HG02973 (cell line): ENCODE data around the gene MYRF.

Experiments used
- ATAC-seq: cut with Tn5 transposase; IDR thresholded peaks from one replicate; pipeline ENCODE4 v1.9.1; 2021; ENCODE audit warnings: moderate library complexity; ENCODE audit not compliant: unreplicated experiment

MYRF gene

DNA sequence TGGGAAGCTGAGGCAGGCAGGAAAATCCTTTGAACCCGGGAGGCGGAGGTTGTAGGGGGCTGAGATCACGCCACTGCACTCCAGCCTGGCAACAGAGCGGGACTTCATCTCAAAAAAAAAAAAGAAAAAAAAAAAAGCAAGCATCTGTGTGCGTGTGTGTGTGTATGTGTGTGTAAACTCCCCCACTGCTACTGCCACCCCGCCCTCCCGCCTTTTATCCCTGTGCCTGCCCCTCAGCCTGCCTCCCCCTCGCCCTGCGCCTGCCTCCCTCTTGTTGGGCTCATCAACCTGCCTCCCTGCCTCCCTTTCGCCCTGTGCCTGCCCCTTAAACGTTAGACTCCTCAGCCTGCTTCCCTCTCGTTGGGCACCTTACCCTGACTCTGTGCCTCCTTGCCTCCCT, 22.0 kb downstream of the MYRF start:
- no peak for ATAC-seq

DNA sequence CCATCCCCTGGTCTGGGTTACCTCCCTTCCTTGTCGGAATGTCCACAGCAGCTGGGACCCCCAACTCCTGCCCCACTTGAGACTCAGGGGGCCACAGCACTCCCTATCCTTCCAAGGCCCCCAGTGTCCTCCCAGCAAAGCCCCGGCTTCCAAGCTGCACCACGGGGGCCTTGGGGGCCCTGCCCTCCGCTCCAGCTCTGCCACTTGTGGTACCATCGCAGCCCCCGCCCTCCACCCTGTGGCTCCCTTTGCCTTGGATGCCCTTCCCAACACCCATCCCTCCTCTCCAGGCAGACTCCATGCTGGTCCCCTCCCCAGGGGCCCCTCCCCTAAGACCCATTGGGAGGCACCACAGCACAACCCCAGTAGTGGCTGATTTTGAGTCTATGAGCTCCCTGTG, 22.7 kb downstream of the MYRF start:
- no peak for ATAC-seq

DNA sequence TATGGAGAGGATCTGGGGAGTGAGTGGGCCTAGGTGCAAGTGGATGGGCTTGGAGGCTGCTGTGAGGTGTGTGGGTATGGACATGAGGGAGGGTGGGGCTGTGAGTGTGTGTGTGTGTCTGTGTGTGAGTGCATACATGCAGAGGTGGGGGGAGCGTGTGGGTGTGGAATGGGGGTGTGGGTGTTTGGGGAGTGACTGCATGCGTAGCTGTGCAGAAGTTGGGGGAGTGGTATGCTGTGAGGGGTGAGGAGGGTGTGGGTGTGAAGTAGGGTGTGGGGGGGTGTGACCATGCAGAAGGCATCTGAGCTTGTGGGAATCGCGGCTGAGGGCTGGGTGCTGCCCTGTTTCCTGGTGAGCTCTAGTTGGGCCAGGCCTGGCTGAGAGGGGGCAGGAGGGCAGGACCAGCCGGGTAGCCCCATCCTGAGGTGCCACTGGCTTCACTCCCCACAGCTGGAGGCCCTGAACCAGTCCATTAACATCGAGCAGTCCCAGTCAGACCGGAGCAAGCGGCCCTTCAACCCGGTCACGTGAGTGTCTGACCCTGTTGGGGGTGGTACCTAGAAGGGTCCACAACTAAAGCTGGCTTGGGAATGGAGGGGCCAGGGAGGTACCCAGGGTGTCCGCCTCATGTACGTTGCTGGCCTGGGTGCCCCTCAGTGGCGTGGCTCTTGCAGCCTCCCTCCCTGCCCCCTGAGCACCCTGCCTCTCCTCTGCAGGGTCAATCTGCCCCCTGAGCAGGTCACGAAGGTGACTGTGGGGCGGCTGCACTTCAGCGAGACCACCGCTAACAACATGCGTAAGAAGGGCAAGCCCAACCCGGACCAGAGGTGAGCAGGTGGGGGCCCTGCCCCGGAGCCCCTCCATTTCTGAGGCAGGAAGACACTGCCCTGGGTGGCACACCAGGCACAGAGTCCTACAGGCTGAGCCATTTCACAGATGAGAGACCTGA, 23.4 kb downstream of the MYRF start:
- no peak for ATAC-seq

DNA sequence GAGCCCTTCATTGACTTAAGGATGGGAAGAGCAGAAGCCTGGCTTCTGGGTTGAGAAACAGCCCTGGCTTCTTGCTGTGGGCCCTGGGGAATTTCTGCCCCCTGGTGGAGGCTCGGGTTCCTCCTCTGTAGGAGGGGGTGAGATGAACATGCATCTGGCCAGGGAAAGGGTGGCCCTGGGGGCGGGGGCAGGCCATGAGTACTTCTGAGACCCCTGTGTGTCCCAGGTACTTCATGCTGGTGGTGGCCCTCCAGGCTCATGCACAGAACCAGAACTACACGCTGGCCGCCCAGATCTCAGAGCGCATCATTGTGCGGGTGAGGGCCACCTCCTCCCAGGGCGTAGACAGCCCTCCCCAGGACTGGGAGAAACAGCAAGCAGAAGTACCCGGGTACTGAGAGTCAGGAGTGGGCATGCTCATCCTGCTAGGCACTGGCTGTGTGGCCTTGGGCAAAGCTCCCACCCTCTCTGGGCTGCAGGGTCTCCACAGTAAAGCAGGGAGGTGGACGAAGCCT, 24.2 kb downstream of the MYRF start:
- no peak for ATAC-seq

DNA sequence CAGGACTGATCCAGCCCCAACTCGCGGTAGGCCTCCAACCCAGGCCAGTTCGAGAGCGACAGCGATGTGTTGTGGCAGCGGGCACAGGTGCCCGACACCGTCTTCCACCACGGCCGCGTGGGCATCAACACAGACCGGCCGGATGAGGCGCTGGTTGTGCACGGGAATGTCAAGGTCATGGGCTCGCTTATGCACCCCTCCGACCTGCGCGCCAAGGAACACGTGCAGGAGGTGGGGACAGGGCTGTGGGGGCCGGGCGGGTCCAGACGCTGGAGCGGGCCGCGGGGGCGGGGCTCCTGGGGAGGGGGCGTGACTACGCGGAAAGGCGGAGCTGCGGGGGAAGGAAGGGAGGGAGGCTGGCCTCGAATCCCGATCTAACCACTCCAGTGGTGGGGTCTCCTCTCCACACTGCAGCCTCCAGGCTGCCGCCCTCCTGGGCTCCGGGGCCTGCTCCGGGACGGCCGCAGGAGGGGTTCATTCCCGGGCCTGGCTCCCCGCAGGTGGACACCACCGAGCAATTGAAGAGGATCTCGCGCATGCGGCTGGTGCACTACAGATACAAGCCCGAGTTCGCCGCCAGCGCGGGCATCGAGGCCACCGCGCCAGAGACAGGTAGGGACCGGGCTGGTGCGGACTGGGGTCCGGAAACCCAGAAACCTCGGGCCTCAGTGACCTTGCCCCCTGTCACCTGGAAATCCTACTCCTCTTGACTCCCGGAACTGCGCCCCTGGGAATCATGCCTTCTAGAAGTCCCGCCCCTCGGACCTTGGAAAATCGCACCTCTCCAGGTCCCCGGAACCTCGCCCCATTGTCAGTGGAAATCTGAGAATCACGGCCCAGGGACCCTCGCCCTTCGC, 25.0 kb downstream of the MYRF start:
- no peak for ATAC-seq

DNA sequence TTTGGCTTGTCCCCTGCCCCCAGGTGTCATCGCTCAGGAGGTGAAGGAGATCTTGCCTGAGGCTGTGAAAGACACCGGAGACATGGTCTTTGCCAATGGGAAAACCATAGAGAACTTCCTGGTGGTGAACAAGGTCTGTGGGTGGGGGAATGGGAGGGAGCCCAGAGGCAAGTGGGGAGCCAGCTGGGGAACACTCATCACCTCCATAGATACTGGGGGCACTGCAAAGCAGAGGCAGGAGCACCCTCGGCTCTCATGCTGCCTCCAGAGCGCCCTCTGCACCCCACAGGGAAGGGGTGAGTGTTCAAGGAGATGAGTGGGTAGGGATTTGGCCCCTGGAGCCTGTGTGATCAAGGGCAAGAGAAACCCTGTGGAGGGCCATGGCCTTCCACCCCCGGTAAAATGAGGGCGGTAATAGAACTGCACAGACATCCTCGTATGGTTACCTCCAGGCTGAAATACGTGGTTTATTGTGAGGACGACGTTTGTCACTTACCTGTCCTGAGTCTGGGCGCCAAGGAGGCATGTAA, 26.0 kb downstream of the MYRF start:
- no peak for ATAC-seq

DNA sequence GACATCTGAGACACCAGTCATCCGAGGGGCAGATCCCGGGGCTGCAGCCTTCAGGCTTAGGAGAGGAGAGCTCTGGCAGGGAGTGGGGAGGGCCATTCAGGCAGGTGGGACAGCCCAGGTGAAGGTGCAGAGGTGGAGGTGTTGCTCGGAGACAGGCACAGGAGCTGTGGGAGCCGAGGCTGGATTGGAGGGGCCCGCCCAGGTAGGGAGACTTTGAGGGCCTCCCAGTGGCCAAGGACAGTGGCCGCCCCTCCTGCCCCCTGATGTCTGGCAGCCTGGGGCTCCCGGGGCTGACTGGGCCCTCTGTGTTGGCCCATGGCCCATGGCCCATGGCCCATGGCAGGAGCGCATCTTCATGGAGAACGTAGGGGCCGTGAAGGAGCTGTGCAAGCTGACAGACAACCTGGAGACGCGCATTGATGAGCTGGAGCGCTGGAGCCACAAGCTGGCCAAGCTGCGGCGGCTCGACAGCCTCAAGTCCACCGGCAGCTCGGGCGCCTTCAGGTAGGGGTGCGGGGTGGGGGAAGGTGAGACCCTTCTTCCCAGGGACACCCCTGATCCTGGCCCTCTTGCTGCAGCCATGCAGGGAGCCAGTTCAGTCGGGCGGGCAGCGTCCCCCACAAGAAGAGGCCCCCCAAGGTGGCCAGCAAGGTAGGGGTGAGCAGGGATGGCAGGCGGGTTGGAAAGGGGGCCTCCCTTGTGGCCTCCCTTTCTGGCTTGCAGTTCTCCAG, 26.6 kb downstream of the MYRF start:
- no peak for ATAC-seq

DNA sequence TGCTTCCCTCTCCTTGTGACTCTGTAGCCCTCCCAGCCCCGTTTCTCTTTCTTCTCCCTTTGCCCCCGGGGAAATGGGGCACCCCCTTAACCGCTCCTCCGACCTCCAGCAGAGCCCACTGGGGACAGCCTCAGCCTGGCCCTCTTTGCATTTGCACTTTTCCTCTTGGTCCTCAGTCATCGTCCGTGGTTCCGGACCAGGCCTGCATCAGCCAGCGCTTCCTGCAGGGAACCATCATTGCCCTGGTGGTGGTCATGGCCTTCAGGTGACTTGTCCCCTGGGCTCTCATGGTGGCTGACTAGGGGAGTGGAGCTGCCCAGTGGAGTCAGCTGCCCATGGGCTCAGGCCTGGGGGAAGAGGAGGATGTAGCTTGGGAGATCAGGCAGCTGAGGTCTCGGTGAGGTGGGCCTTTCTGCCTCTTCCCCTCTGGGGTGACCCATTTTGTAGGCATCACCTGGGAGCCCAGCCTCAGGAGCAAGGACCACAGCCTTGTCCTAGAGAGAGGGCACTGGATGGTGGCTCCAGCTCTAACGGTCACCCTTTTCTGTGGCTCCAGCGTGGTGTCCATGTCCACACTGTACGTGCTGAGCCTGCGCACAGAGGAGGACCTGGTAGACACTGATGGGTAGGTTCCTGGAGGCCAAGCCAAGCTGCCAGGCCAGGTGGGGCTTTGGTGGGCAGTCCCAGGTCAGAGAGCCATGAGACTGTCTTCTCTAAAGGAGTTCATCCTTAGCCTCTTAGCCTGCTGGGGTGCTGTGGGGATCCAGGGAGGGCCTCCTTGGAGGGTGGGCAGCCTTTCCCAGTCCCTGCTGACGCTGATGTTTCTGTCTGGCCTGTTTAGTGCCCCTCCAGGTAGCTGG, 27.5 kb downstream of the MYRF start:
- ATAC-seq: no peak

DNA sequence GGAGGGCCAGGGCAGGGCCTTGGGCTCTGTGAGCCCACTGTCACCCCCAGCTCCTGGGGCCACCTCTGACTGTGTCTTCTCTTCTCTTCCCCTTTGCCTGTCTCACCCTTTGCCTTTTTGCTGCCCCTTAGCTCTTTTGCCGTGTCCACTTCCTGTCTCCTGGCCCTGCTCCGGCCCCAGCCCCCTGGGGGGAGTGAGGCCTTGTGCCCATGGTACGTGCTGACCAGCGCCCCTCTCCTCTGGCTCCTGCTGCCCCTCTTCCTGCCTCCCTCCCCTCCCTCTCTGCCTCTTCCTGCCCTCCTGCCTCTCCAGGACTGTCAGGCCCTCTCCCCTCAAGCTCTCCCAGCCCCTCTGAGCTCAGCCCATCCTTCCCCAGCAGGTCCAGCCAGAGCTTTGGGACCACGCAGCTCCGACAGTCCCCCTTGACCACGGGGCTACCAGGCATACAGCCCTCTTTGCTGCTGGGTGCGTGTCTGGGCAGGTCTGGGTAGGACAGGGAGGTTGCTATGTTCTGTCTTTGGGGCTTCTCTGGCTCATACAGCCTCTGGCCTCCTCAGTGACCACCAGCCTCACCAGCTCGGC, 28.2 kb downstream of the MYRF start:
- no peak for ATAC-seq

DNA sequence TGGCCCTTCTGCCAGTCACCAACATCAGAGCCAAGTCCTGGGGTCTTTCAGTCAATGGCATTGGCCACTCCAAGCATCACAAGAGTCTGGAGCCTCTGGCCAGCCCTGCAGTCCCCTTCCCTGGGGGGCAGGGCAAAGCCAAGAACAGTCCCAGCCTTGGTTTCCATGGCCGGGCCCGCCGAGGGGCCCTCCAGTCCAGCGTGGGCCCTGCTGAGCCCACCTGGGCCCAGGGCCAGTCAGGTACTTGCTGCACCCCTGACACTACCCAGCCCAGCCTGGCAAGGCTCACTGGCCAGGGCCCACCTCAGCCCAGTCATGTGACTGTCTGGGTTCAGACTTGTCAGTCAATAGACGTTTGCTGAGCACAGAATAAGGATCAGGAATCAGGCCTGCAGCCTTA, 29.1 kb downstream of the MYRF start:
- no peak for ATAC-seq

DNA sequence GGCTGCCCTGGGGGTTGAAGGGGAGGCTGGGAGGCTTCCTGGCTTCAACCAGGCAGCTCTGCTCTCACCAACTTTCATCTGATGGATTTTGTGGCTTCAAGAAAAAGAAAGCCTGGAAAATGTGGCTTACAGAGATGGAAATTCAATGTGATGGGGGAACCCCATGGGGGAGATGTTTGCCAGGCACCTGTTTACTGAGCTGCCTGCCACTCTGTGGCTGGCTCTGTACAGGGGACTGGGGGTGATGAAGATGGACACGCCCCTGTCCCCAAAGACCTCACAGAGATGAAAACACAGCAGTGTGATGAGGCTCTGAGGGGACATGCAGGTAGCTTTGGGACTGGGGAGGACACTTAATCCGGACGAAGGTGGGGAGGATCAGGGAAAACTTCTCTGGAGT, 29.9 kb downstream of the MYRF start:
- no peak for ATAC-seq

DNA sequence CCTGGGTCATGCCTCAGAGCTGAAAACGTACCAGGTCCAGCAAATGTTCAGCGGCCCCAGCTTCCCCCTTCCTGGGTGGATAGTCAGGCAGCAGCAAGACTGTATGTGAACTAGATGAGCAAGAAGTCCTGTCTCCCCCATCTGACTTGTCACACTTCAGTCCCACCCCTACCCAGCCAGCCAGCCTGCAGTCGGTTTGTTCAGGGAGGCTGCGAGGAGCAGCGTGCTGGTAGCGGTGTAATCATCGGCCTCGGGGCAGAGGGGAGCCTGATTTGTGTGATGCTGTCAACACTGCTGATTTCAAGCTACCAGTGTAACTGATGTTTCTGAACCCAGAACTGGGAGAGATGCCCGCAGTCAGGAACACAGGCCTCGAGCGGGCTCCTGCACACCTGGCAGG, 30.4 kb downstream of the MYRF start:
- ATAC-seq: no peak

DNA sequence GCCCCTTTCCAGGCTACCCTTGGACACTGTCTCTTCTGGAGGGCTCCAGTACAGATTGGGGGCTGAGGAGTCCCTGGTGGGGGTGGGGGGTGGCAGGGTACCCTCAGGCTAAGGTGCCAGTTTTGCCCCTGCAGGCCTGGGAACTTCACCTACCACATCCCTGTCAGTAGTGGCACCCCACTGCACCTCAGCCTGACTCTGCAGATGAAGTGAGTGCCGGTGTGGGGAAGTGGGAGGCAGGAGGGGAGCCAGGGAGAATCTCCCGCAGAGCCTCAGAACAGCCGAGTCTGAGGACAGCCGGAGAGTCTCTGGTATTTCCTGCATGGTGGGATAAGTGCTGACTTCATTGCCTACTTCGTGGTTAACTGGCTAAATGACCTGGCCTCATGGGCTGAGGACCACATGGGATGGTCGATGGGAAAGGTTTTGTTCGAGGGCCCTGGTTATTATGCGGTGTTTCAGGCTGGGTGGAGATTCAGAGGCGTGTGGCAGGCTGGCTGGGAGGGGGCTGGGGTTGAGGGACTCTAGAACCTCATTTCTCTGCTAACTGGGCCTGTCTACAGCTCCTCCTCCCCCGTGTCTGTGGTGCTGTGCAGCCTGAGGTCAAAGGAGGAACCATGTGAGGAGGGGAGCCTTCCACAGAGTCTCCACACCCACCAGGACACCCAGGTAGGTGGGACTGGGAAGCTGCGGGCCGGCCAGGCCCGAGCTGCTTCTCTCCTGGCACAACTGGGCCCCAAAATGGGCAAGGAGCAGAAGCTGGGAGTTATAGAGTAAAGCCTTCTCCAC, 31.5 kb downstream of the MYRF start:
- no peak for ATAC-seq

DNA sequence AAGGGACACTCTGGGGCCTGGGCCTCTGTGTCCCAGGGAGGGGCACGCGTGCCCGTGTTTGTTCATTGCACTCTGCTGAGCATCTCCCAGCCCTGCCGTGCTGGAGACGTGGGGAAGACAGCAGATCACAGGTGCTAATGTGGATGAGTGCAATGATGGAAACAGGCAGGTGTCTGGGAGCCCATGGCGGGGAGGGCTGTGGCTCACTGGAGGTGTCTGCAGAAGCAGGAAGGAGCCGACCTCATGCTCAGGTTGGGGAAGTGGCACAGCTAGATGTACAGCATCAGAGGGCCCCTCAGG, 32.0 kb downstream of the MYRF start:
- ATAC-seq: no peak

DNA sequence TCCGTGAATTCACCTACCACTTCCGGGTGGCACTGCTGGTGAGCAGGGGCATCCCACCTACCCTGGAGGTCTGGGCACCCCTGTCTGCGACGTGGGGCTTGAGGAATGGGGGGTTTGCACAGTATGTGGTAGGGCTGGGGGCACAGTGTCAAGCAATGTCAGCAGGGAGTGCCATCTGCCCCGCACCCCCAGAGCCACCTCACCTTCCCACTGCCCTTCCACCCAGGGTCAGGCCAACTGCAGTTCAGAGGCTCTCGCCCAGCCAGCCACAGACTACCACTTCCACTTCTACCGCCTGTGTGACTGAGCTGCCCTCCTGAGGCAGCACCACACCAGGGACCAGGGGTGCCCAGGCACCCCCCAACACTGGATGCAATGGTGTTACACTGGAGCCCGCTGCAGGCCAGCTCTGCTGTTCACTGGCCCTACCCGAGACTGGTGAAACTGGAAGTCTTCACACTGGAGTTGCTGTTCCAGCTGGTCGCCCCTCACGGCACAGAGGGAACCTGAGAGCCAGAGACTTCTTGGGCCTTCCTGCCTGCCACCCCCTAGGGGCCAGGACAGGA, 33.5 kb downstream of the MYRF start:
- ATAC-seq: no peak

DNA sequence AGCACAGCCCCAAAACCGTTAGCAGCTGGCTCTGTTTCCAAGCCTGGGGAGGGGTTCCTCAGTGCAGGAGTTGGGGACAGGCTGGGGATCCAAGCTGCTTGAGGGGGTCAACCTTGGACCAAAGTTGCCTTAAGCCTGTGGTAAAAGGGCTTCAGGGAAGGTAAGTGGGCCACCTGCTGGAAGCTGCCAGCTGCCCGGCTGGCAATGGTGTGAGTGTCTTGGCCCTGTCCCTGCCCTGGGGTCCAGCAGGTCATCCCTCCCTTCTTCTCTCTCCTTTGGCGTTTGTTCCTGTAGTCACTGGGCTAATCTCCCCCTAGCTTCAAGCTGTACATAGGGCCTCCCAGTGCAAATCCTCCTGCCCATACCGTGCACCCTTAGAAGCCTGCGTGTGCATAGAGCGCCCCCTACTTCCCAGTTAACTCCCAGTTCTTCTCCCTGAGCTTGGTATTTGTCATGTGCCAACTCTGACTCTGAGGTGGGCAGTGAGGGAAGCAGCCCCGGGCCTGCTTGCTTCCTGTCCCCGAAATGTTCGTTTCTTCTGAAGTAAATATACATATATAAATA, 35.6 kb downstream of the MYRF start:
- no peak for ATAC-seq

DNA sequence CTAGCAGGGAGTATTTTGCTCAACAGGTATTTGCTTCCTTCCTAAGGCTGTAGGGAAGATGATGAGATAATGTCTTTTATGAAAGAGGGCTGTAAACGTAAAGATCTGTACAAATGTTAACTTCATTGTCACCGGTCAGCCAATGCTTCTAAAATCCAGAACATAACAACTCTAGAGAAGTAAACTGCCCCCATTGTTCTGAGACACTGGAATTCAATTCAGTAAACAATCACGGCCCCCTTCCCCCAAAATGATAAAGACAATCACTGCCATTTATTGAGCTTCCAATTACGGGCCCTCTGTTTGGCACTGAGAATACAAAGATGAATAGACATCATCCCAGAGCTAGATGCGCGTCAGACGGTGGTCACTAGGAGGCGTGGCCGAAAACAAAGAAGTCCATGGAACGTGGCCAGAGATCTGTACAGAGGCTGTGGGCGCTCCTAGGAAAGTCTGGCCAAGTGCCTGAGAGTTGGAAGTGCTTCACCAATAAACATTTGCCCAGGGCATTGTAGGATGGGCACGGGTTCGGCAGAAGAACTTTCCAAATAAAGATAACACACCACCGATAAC, 39.4 kb downstream of the MYRF start:
- no peak for ATAC-seq
